Glutamatergic neuron (in vitro differentiated cells): Measurements from ENCODE around the gene EPS8L1. TPM values are rescaled to one million over a fixed set of nuclear protein-coding genes. Genes with fewer than 3 reads are reported as not detected.
A peak's percentile ranks its signal among the peaks of the same experiment; 100 is the strongest.

ENCODE experiments used
- DNase-seq: peaks from one replicate; pipeline ENCODE4 v3.0.0; 2022
- H3K27ac Mint-ChIP-seq: one replicate; pipeline ENCODE4 v1.8.0; 2020; ENCODE audit warnings: mild to moderate bottlenecking, mixed read lengths, inconsistent platforms; ENCODE audit not compliant: unreplicated experiment
- H3K27me3 Mint-ChIP-seq: one replicate; pipeline ENCODE4 v1.8.0; 2020; ENCODE audit warnings: mild to moderate bottlenecking, moderate library complexity, mixed read lengths, inconsistent platforms; ENCODE audit not compliant: unreplicated experiment
- H3K36me3 Mint-ChIP-seq: one replicate; pipeline ENCODE4 v1.8.0; 2020; ENCODE audit warnings: mild to moderate bottlenecking, mixed read lengths, inconsistent platforms; ENCODE audit not compliant: unreplicated experiment
- H3K4me1 Mint-ChIP-seq: one replicate; pipeline ENCODE4 v1.8.0; 2020; ENCODE audit warnings: mild to moderate bottlenecking, low read depth, mixed read lengths, inconsistent platforms; ENCODE audit not compliant: unreplicated experiment
- H3K4me3 Mint-ChIP-seq: one replicate; pipeline ENCODE4 v1.8.0; 2020; ENCODE audit warnings: mild to moderate bottlenecking, mixed read lengths, inconsistent platforms; ENCODE audit not compliant: unreplicated experiment
- H3K9me3 Mint-ChIP-seq: one replicate; pipeline ENCODE4 v1.8.0; 2020; ENCODE audit warnings: mild to moderate bottlenecking, moderate library complexity, mixed read lengths, inconsistent platforms; ENCODE audit not compliant: unreplicated experiment
- total RNA-seq: library from RNA; stranded (reverse); fragmentation: NEBNext Ultra II Directional; extraction: Animal tissue kit (Norgen Biotek cat#: 25700); gene quantifications from one replicate; pipeline ENCODE4 v1.2.1, GENCODE V29; 2021; ENCODE audit not compliant: unreplicated experiment
- TF ChIP-seq, protein P1 (sequence below): fragments of 200-600 bp; sonication (generic); IDR thresholded peaks from one replicate; pipeline ENCODE4 v1.5.0; 2021; ENCODE audit not compliant: partially characterized antibody, unreplicated experiment

EPS8L1 gene
- total RNA-seq, 1 donor from 2014 or later: 114 TPM

DNA sequence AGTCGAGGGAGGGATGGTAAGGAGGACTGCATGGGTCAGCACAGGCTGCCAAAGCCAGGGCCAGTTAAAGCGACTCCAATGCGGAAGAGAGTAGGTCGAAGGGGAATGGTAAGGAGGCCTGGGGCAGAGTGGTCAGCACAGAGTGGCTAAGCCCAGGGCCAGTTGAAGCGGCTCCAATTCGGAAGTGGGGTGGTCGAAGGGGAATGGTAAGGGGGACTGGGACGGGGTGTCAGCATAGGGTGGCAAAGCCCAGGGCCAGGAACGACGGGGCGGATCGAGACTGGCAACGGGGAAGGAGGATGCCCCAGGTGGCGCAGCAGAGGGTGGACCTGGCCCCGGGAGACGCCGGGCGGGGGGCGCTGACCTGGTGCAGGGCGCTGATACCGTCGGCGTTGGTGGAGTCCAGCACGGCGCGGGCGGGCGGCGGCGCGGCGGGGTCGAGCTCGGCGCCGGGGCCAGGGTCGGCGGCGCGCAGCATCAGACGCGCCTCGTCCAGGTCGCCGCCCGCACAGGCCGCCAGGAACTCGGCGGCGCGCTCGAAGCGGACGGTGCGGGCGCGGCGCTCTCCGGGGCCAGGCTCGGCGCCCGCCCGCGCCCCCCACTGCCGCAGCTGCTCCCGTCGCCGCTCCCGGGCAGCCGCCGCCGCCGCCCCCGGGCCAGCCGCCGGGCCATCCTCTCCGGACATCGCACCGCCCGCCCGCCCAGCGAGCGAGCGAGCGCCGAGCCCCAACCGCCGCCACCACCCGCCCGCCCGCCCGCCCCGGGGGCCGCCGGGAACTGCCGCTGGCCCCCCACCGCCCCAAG, 41.4 kb downstream of the EPS8L1 start, which contains the start of gene PPP1R12C:
Gene PPP1R12C (minus strand): TSS at position 779 of the 804 bp plus-strand sequence. CDS start 94 bp downstream, at position 685.
- peaks cover 5% of the 10 kb centered on the region for H3K36me3 Mint-ChIP-seq
- peaks cover 14% of the 10 kb centered on the region for H3K4me1 Mint-ChIP-seq
- H3K27me3 Mint-ChIP-seq: peaks cover 21% of the 10 kb centered on the region
- peak; percentile 50 for DNase-seq
- peak within 1 kb of the TSS; percentile 98 for H3K4me3 Mint-ChIP-seq
- peak within 1 kb of the TSS; percentile 93 for H3K27ac Mint-ChIP-seq
- H3K9me3 Mint-ChIP-seq: peaks cover 11% of the 10 kb centered on the region
- TF ChIP-seq, protein P1, sequence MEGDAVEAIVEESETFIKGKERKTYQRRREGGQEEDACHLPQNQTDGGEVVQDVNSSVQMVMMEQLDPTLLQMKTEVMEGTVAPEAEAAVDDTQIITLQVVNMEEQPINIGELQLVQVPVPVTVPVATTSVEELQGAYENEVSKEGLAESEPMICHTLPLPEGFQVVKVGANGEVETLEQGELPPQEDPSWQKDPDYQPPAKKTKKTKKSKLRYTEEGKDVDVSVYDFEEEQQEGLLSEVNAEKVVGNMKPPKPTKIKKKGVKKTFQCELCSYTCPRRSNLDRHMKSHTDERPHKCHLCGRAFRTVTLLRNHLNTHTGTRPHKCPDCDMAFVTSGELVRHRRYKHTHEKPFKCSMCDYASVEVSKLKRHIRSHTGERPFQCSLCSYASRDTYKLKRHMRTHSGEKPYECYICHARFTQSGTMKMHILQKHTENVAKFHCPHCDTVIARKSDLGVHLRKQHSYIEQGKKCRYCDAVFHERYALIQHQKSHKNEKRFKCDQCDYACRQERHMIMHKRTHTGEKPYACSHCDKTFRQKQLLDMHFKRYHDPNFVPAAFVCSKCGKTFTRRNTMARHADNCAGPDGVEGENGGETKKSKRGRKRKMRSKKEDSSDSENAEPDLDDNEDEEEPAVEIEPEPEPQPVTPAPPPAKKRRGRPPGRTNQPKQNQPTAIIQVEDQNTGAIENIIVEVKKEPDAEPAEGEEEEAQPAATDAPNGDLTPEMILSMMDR: no peak

DNA sequence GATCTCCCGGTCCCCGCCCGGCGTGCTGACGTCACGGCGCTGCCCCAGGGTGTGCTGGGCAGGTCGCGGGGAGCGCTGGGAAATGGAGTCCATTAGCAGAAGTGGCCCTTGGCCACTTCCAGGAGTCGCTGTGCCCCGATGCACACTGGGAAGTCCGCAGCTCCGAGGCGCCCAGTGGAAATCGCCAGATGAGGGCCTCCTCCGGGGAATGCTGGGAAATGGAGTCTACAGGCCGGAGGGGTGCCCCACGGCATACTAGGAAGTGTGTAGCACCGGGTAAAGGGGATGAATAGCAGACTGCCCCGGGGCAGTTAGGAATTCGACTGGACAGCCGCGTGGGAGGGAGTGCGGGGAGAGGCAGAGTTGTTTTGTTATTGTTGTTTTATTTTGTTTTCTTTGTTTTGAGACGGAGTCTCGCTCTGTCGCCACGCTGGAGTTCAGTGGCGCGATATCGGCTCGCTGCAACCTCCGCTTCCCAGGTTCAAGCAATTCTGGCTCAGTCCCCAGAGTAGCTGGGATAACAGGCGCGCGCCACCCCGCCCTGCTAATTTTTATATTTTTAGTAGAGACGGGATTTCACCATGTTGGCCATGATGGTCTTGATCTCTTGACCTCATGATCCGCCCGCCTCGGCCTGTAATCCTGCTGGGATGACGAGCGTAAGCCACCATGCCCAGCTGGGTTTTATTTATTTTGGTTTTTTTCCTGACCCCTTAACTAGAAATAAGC, 42.2 kb downstream of the EPS8L1 start:
- H3K27me3 Mint-ChIP-seq: peaks cover 21% of the 10 kb centered on the region
- H3K9me3 Mint-ChIP-seq: peaks cover 11% of the 10 kb centered on the region
- TF ChIP-seq, protein P1: no peak
- peaks cover 14% of the 10 kb centered on the region for H3K4me1 Mint-ChIP-seq
- H3K4me3 Mint-ChIP-seq: peak overlapping the region; percentile 98
- peak; percentile 96 for DNase-seq
- H3K36me3 Mint-ChIP-seq: peaks cover 5% of the 10 kb centered on the region
- H3K27ac Mint-ChIP-seq: peak overlapping the region; percentile 93

DNA sequence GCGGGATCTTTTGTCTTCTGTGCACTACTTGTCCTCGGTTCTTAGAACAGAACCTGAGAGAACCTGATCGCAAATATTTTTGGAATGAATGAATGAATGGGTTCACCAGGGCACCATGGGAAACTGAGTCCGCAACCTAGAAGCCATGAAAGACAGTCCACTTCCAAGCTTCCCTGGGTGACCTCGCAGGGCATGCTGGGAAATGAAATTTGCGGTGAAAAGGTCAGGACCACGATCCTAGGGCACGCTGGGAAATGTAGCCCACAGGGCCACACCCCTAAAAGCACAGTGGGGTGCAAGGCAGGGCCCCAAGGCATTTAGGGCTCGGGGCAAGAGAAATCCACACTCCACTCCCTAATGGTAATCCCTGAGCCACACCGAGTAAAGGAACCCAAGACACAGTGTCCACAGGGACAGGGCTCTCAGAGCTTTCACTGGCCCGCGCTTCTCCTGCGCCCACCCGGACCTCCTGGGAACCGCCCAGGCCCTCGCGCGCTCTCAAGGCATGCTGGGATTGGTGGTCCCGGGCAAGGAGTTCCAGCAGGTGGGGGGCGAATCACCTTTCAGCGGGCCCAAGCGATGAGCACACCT, 42.8 kb downstream of the EPS8L1 start:
- H3K9me3 Mint-ChIP-seq: peaks cover 11% of the 10 kb centered on the region
- H3K27me3 Mint-ChIP-seq: peaks cover 21% of the 10 kb centered on the region
- TF ChIP-seq, protein P1: no peak
- H3K27ac Mint-ChIP-seq: peak overlapping the region; percentile 93
- peaks cover 14% of the 10 kb centered on the region for H3K4me1 Mint-ChIP-seq
- DNase-seq: peak; percentile 84
- H3K36me3 Mint-ChIP-seq: peaks cover 5% of the 10 kb centered on the region
- H3K4me3 Mint-ChIP-seq: peak overlapping the region; percentile 98

DNA sequence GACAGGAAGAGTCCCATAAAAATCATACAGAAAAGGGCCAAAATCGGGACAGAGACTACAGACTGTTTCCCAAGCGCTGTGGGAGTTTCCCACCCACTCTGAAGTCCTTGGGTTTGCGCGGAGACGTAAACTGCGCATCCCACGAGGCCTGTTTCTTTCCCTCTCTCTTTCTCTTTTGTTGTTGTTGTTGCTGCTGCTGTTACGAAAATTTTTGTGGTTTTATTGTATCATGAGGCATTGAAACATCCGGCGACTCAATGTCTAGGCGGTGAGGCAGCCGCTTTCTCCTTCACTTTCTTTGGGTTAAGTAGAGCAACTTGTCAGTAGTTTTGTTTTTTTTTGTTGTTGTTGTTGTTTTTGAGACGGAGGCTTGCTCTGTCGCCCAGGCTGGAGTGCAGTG, 43.4 kb downstream of the EPS8L1 start:
- Mint-ChIP-seq H3K9me3 (peaks cover 11% of the 10 kb centered on the region), H3K27me3 (peaks cover 23% of the 10 kb centered on the region), H3K27ac (peak overlapping the region; percentile 36), H3K4me1 (peaks cover 14% of the 10 kb centered on the region), H3K4me3 (peak overlapping the region; percentile 98), H3K36me3 (peaks cover 10% of the 10 kb centered on the region)
- no peak for DNase-seq
- TF ChIP-seq, protein P1: no peak
